Kidney (tissue), 14 donors: ENCODE results near the gene MAP3K1. TPM values are rescaled to one million over a fixed set of nuclear protein-coding genes. Genes with fewer than 3 reads are reported as not detected.

Experiments used
- DNase-seq, 5 donors: peaks; one replicate each; pipeline ENCODE4 v3.0.0-alpha.2; 2013 to 2020
- FAIRE-seq: peaks from 2 replicates; lab custom pipeline; 2012; peaks lifted over from hg19 to GRCh38; lab: Jason Lieb, UNC
- H3K27ac ChIP-seq, 2 donors: one replicate each; pipeline ENCODE4 v1.7.0; 2013; ENCODE audit warnings: low read depth in 2 of 2, low read length in 2 of 2, inconsistent platforms in 1 of 2
- H3K27me3 ChIP-seq: one replicate; pipeline ENCODE4 v1.7.1; 2013; ENCODE audit warnings: low read length, inconsistent platforms; ENCODE audit not compliant: control insufficient read depth, insufficient read depth
- H3K36me3 ChIP-seq, 3 donors: one replicate each; pipeline versions ENCODE4 v1.7.0 to v1.7.1; 2013; ENCODE audit warnings: low read length in 3 of 3, control low read depth in 1 of 3, inconsistent platforms in 1 of 3; ENCODE audit not compliant: insufficient read depth in 3 of 3, control insufficient read depth in 2 of 3
- H3K4me1 ChIP-seq, 3 donors: one replicate each; pipeline versions ENCODE4 v1.7.0 to v1.7.1; 2013; ENCODE audit warnings: low read length in 3 of 3, inconsistent platforms in 1 of 3, low read depth in 1 of 3; ENCODE audit not compliant: control insufficient read depth in 2 of 3, insufficient read depth in 2 of 3
- H3K4me3 ChIP-seq, 3 donors: one replicate each; pipeline versions ENCODE4 v1.7.0 to v1.8.1; 2013; ENCODE audit warnings: low read length in 3 of 3, control low read depth in 1 of 3, inconsistent platforms in 1 of 3
- H3K9ac ChIP-seq, 3 donors: one replicate each; pipeline versions ENCODE4 v1.7.0 to v1.7.1; 2013; ENCODE audit warnings: low read length in 3 of 3, control low read depth in 1 of 3, inconsistent platforms in 1 of 3
- H3K9me3 ChIP-seq, 3 donors: one replicate each; pipeline versions ENCODE4 v1.7.0 to v1.7.1; 2013; ENCODE audit warnings: low read length in 3 of 3, control low read depth in 1 of 3, inconsistent platforms in 1 of 3; ENCODE audit not compliant: control insufficient read depth in 2 of 3, insufficient read depth in 1 of 3
- CTCF ChIP-seq: IDR thresholded peaks from 3 replicates; pipeline ENCODE4 v1.5.1; 2012; ENCODE audit warnings: mild to moderate bottlenecking, moderate library complexity, borderline replicate concordance; ENCODE audit not compliant: insufficient read depth; ENCODE audit errors: extremely low read depth
- intact Hi-C: fragments of 100-400 bp; cut with DNase I; formaldehyde crosslinking; loops from one replicate; pipeline ENCODE4 v1.11.1; 2022
- polyA plus RNA-seq: library from polyadenylated mRNA; stranded (reverse); fragments of 350-450 nt; fragmentation: Illumina TruSeq; extraction: RNeasy Lipid Tissue Mini Kit (QIAGEN cat#74804); gene quantifications from one replicate; pipeline ENCODE4 v1.2.3, GENCODE V29; 2014; ENCODE audit warnings: low read depth, low replicate concordance; ENCODE audit not compliant: insufficient read depth
- total RNA-seq: library from RNA; stranded (reverse); fragmentation: NEBNext Ultra II Directional; extraction: Animal tissue kit (Norgen Biotek cat#: 25700); gene quantifications from one replicate; pipeline ENCODE4 v1.2.1, GENCODE V29; 2021
- donor health status: control.
- donor health status: control.
- donor health status: control.
- donor health status: control.
- donor health status: control.
- donor health status: DM: yes; HTN: yes; CAD: no.
- donor health status: Normal renal cell carcinoma (clear cell type).

Gene MAP3K1
- total and polyA plus RNA-seq, 2 donors from 2014 or later: 8.1 to 64.0 TPM

GRCh38 chr5:56871777-56872176 lies 56.4 kb downstream of the MAP3K1 start:
- Histone ChIP-seq H3K27ac (no peak overlapping the region), H3K4me3 (no peak overlapping the region), H3K36me3 (peaks cover 18 to 33% (median 22%) of the 10 kb centered on the region in 3 donors), H3K9me3 (no peaks in the 10 kb centered on the region), H3K27me3 (no peaks in the 10 kb centered on the region), H3K9ac (no peak overlapping the region), H3K4me1 (no peaks in the 10 kb centered on the region)
- no peak for FAIRE-seq
- no peak for DNase-seq
- intact Hi-C loops: no loop called here
- no peak for TF ChIP-seq CTCF

GRCh38 chr5:56873056-56873455 lies 57.7 kb downstream of the MAP3K1 start:
- FAIRE-seq (no peak), DNase-seq (no peak)
- no peak overlapping the region for H3K4me3 ChIP-seq
- H3K9me3 ChIP-seq: no peaks in the 10 kb centered on the region
- H3K27me3 ChIP-seq: no peaks in the 10 kb centered on the region
- H3K4me1 ChIP-seq: no peaks in the 10 kb centered on the region
- peaks cover 21 to 33% (median 27%) of the 10 kb centered on the region in 3 donors for H3K36me3 ChIP-seq
- no peak overlapping the region for H3K9ac ChIP-seq
- intact Hi-C loops: no loop called here
- no peak for TF ChIP-seq CTCF
- H3K27ac ChIP-seq: no peak overlapping the region

- Histone ChIP-seq H3K27ac (no peak overlapping the region), H3K9ac (no peak overlapping the region), H3K27me3 (no peaks in the 10 kb centered on the region), H3K4me3 (no peak overlapping the region), H3K4me1 (no peaks in the 10 kb centered on the region), H3K9me3 (no peaks in the 10 kb centered on the region), H3K36me3 (peaks cover 24 to 44% (median 35%) of the 10 kb centered on the region in 3 donors)
- intact Hi-C loops: no loop called here
- TF ChIP-seq CTCF: no peak
- DNase-seq (no peak), FAIRE-seq (no peak)
Observed at GRCh38 chr5:56876327-56876726, 61.0 kb downstream of the MAP3K1 start.

GRCh38 chr5:56881571-56881970 lies 66.2 kb downstream of the MAP3K1 start:
- TF ChIP-seq CTCF: no peak
- intact Hi-C loops: no loop called here
- H3K4me3 ChIP-seq: no peak overlapping the region
- H3K27ac ChIP-seq: no peak overlapping the region
- no peaks in the 10 kb centered on the region for H3K9me3 ChIP-seq
- FAIRE-seq (no peak), DNase-seq (no peak)
- no peak overlapping the region for H3K9ac ChIP-seq
- peaks cover 34 to 56% (median 35%) of the 10 kb centered on the region in 3 donors for H3K36me3 ChIP-seq
- no peaks in the 10 kb centered on the region for H3K4me1 ChIP-seq
- no peaks in the 10 kb centered on the region for H3K27me3 ChIP-seq
